CD4-positive, alpha-beta memory T cell (primary cell): ENCODE results near the gene RSPO4. TPM values are rescaled to one million over a fixed set of nuclear protein-coding genes. Genes with fewer than 3 reads are reported as not detected.

Source experiments
- CTCF ChIA-PET: fragments of 350-600 bp; sonication (Branson Sonifier 250); formaldehyde crosslinking; loops from one replicate; lab custom pipeline; 2021; ENCODE audit warnings: inconsistent platforms; ENCODE audit not compliant: partially characterized antibody; lab: Charles Lee
- POLR2A ChIA-PET: fragments of 350-600 bp; sonication (Branson Sonifier 250); formaldehyde crosslinking; loops from one replicate; lab custom pipeline; 2021; ENCODE audit not compliant: partially characterized antibody; lab: Charles Lee
- DNase-seq, 5 donors: peaks; one replicate each; pipeline versions ENCODE4 v3.0.0 to v3.0.0-alpha.2; 2020 to 2022; ENCODE audit warnings: mixed read lengths in 1 of 5
- H3K27ac ChIP-seq: one replicate; pipeline ENCODE4 v1.7.0; 2013; ENCODE audit warnings: low read depth, low read length
- H3K27me3 ChIP-seq: 2 replicates; pipeline ENCODE4 v1.7.0; 2013; ENCODE audit warnings: mild to moderate bottlenecking, low read length, moderate library complexity; ENCODE audit not compliant: insufficient read depth
- H3K36me3 ChIP-seq: 2 replicates; pipeline ENCODE4 v1.7.0; 2013; ENCODE audit warnings: mild to moderate bottlenecking, low read length, moderate library complexity; ENCODE audit not compliant: insufficient read depth
- H3K4me1 ChIP-seq: 2 replicates; pipeline ENCODE4 v1.7.0; 2013; ENCODE audit warnings: mild to moderate bottlenecking, low read length, moderate library complexity; ENCODE audit not compliant: insufficient read depth
- H3K4me3 ChIP-seq, 2 donors: one replicate each; pipeline ENCODE4 v1.7.0; 2013; ENCODE audit warnings: low read length in 2 of 2, mild to moderate bottlenecking in 1 of 2
- H3K9me3 ChIP-seq, 2 donors: one replicate each; pipeline ENCODE4 v1.7.0; 2013; ENCODE audit warnings: low read length in 2 of 2, control low read depth in 1 of 2; ENCODE audit not compliant: control insufficient read depth in 1 of 2
- H3K27ac Mint-ChIP-seq, 7 donors: one replicate each; pipeline ENCODE4 v1.8.0; 2020 to 2021; ENCODE audit warnings: mixed read lengths in 7 of 7, mild to moderate bottlenecking in 6 of 7, inconsistent platforms in 3 of 7, moderate library complexity in 3 of 7
- H3K27me3 Mint-ChIP-seq, 2 donors: one replicate each; pipeline ENCODE4 v1.8.0; 2020 to 2021; ENCODE audit warnings: mixed read lengths in 2 of 2
- H3K36me3 Mint-ChIP-seq, 2 donors: one replicate each; pipeline ENCODE4 v1.8.0; 2020 to 2021; ENCODE audit warnings: mixed read lengths in 2 of 2, inconsistent platforms in 1 of 2, mild to moderate bottlenecking in 1 of 2
- H3K4me1 Mint-ChIP-seq, 4 donors: one replicate each; pipeline ENCODE4 v1.8.0; 2020 to 2021; ENCODE audit warnings: mixed read lengths in 4 of 4, mild to moderate bottlenecking in 1 of 4
- H3K4me3 Mint-ChIP-seq, 8 donors: one replicate each; pipeline ENCODE4 v1.8.0; 2020 to 2021; ENCODE audit warnings: mixed read lengths in 8 of 8, mild to moderate bottlenecking in 7 of 8, moderate library complexity in 6 of 8, inconsistent platforms in 3 of 8
- H3K9me3 Mint-ChIP-seq, 8 donors: one replicate each; pipeline ENCODE4 v1.8.0; 2020 to 2021; ENCODE audit warnings: mixed read lengths in 8 of 8, mild to moderate bottlenecking in 5 of 8, inconsistent platforms in 3 of 8, moderate library complexity in 1 of 8
- intact Hi-C: fragments of 100-400 bp; cut with micrococcal nuclease; formaldehyde crosslinking; loops from one replicate; pipeline ENCODE4 v1.15.1; 2023
- polyA plus RNA-seq, 2 donors: library from polyadenylated mRNA; unstranded; fragments of 300-500 nt; fragmentation: Illumina TruSeq; gene quantifications; one replicate each; pipeline ENCODE4 v1.2.3, GENCODE V29; 2021
- total RNA-seq, 2 experiments: library from RNA; stranded (reverse); gene quantifications; one replicate each; pipeline ENCODE4 v1.2.3, GENCODE V29; 2021

RSPO4 gene
- total and polyA plus RNA-seq, 4 experiments from 2014 or later: 0.11 to 0.38 TPM; not detected in 2

GRCh38 chr20:958936-959815 is 42.9 kb downstream of the RSPO4 start:
- Histone ChIP-seq H3K36me3 (no peaks in the 10 kb centered on the region), H3K9me3 (no peaks in the 10 kb centered on the region), H3K27ac (no peak overlapping the region), H3K4me3 (no peak overlapping the region), H3K27me3 (peaks cover 3% of the 10 kb centered on the region), H3K4me1 (no peaks in the 10 kb centered on the region)
- Mint-ChIP-seq H3K9me3 (no peaks in the 10 kb centered on the region), H3K27me3 (peaks cover 17 to 35% of the 10 kb centered on the region in 2 donors), H3K27ac (no peak overlapping the region), H3K4me3 (no peak overlapping the region), H3K4me1 (peaks cover 0 to 3% (median 1%) of the 10 kb centered on the region in 4 donors), H3K36me3 (no peaks in the 10 kb centered on the region)
- intact Hi-C loops: loop anchor here (5.0 kb wide), 1 partner anchor 253 kb away; no protein-coding TSS in a partner anchor
- ChIA-PET POLR2A (no interaction called here), CTCF (interaction anchor here (10.8 kb wide), 1 partner anchor 142 kb away, joined by 239 read pairs; no protein-coding TSS in a partner anchor)
- DNase-seq: no peak

- no peak overlapping the region for H3K4me3 Mint-ChIP-seq
- H3K9me3 Mint-ChIP-seq: no peaks in the 10 kb centered on the region
- H3K4me1 Mint-ChIP-seq: peaks cover 0 to 3% (median 1%) of the 10 kb centered on the region in 4 donors
- Histone ChIP-seq H3K36me3 (no peaks in the 10 kb centered on the region), H3K4me1 (no peaks in the 10 kb centered on the region), H3K4me3 (no peak overlapping the region), H3K27ac (no peak overlapping the region), H3K9me3 (no peaks in the 10 kb centered on the region), H3K27me3 (peaks cover 3% of the 10 kb centered on the region)
- POLR2A ChIA-PET: interaction anchor here (0.9 kb wide), 1 partner anchor 139 kb away, joined by 4 read pairs; no protein-coding TSS in a partner anchor
- H3K27me3 Mint-ChIP-seq: peaks cover 18 to 35% of the 10 kb centered on the region in 2 donors
- intact Hi-C loops: loop anchor here (5.0 kb wide), 1 partner anchor 255 kb away; no protein-coding TSS in a partner anchor
- CTCF ChIA-PET: interaction anchor here (0.8 to 10.8 kb wide), 10 partner anchors 81 to 252 kb away, joined by 3 to 239 read pairs (median 4); no protein-coding TSS in a partner anchor
- H3K27ac Mint-ChIP-seq: peak overlapping the region in 1 of 7 donors; percentile 43
- no peaks in the 10 kb centered on the region for H3K36me3 Mint-ChIP-seq
- DNase-seq: no peak
Measured at GRCh38 chr20:957544-957943, 44.6 kb downstream of the RSPO4 start.

- no peak overlapping the region for H3K27ac Mint-ChIP-seq
- Histone ChIP-seq H3K27me3 (peaks cover 3% of the 10 kb centered on the region), H3K27ac (no peak overlapping the region), H3K36me3 (no peaks in the 10 kb centered on the region), H3K9me3 (no peaks in the 10 kb centered on the region), H3K4me3 (no peak overlapping the region), H3K4me1 (no peaks in the 10 kb centered on the region)
- peaks cover 0 to 3% (median 1%) of the 10 kb centered on the region in 4 donors for H3K4me1 Mint-ChIP-seq
- intact Hi-C loops: loop anchor here (5.0 kb wide), 1 partner anchor 256 kb away; no protein-coding TSS in a partner anchor
- H3K36me3 Mint-ChIP-seq: no peaks in the 10 kb centered on the region
- DNase-seq: peak; percentile 62 to 74 (median 64)
- POLR2A ChIA-PET: interaction anchor here (1.3 to 1.5 kb wide), 2 partner anchors 110 to 138 kb away, joined by 6 to 7 read pairs; no protein-coding TSS in a partner anchor
- no peaks in the 10 kb centered on the region for H3K9me3 Mint-ChIP-seq
- CTCF ChIA-PET: interaction anchor here (0.8 to 10.8 kb wide), 25 partner anchors 10 to 250 kb away, joined by 3 to 239 read pairs (median 4); partner anchors contain the start of genes ANGPT4 and FAM110A
- no peak overlapping the region for H3K4me3 Mint-ChIP-seq
- H3K27me3 Mint-ChIP-seq: peaks cover 18 to 39% of the 10 kb centered on the region in 2 donors
Measured at GRCh38 chr20:956330-956951, 45.7 kb downstream of the RSPO4 start.

GRCh38 chr20:955656-956055 is 46.5 kb downstream of the RSPO4 start:
- CTCF ChIA-PET: interaction anchor here (0.8 to 10.8 kb wide), 27 partner anchors 9 to 251 kb away, joined by 3 to 239 read pairs (median 4); partner anchors contain the start of genes ANGPT4 and FAM110A
- peaks cover 18 to 33% of the 10 kb centered on the region in 2 donors for H3K27me3 Mint-ChIP-seq

GRCh38 chr20:955111-955510 is 47.0 kb downstream of the RSPO4 start:
- Mint-ChIP-seq H3K27me3 (peaks cover 18 to 36% of the 10 kb centered on the region in 2 donors), H3K9me3 (no peaks in the 10 kb centered on the region), H3K4me1 (peaks cover 0 to 3% (median 1%) of the 10 kb centered on the region in 4 donors), H3K36me3 (no peaks in the 10 kb centered on the region), H3K4me3 (no peak overlapping the region), H3K27ac (no peak overlapping the region)
- peaks cover 3% of the 10 kb centered on the region for H3K27me3 ChIP-seq
- no peaks in the 10 kb centered on the region for H3K4me1 ChIP-seq
- no peak overlapping the region for H3K4me3 ChIP-seq
- no peaks in the 10 kb centered on the region for H3K36me3 ChIP-seq
- ChIA-PET CTCF (interaction anchor here (0.8 to 10.8 kb wide), 22 partner anchors 8 to 251 kb away, joined by 3 to 239 read pairs (median 4); partner anchors contain the start of genes ANGPT4 and FAM110A), POLR2A (no interaction called here)
- no peak overlapping the region for H3K27ac ChIP-seq
- intact Hi-C loops: loop anchor here (5.0 kb wide), 1 partner anchor 257 kb away; no protein-coding TSS in a partner anchor
- no peaks in the 10 kb centered on the region for H3K9me3 ChIP-seq
- no peak for DNase-seq

More at GRCh38 chr20:955656-956055, 46.5 kb downstream of the RSPO4 start:
- Mint-ChIP-seq H3K4me3 (no peak overlapping the region), H3K4me1 (peaks cover 0 to 3% (median 1%) of the 10 kb centered on the region in 4 donors), H3K36me3 (no peaks in the 10 kb centered on the region), H3K27ac (no peak overlapping the region), H3K9me3 (no peaks in the 10 kb centered on the region)
- POLR2A ChIA-PET: interaction anchor here (1.3 to 1.5 kb wide), 2 partner anchors 109 to 137 kb away, joined by 6 to 7 read pairs; no protein-coding TSS in a partner anchor
- Histone ChIP-seq H3K9me3 (no peaks in the 10 kb centered on the region), H3K4me3 (no peak overlapping the region), H3K36me3 (no peaks in the 10 kb centered on the region), H3K27me3 (peaks cover 3% of the 10 kb centered on the region), H3K4me1 (no peaks in the 10 kb centered on the region), H3K27ac (no peak overlapping the region)
- DNase-seq: no peak
- intact Hi-C loops: loop anchor here (5.0 kb wide), 1 partner anchor 257 kb away; no protein-coding TSS in a partner anchor

GRCh38 chr20:953742-954141 is 48.4 kb downstream of the RSPO4 start:
- Histone ChIP-seq H3K36me3 (no peaks in the 10 kb centered on the region), H3K4me1 (no peaks in the 10 kb centered on the region), H3K27me3 (peaks cover 3% of the 10 kb centered on the region), H3K4me3 (no peak overlapping the region), H3K27ac (no peak overlapping the region), H3K9me3 (no peaks in the 10 kb centered on the region)
- H3K36me3 Mint-ChIP-seq: no peaks in the 10 kb centered on the region
- no peaks in the 10 kb centered on the region for H3K9me3 Mint-ChIP-seq
- ChIA-PET CTCF (interaction anchor here (10.8 kb wide), 1 partner anchor 137 kb away, joined by 239 read pairs; no protein-coding TSS in a partner anchor), POLR2A (no interaction called here)
- H3K4me3 Mint-ChIP-seq: no peak overlapping the region
- H3K27ac Mint-ChIP-seq: no peak overlapping the region
- peaks cover 0 to 3% (median 1%) of the 10 kb centered on the region in 4 donors for H3K4me1 Mint-ChIP-seq
- DNase-seq: no peak
- H3K27me3 Mint-ChIP-seq: peaks cover 17 to 36% of the 10 kb centered on the region in 2 donors
- intact Hi-C loops: no loop called here
